ENCODE results near the gene UBE2M.
A peak's percentile ranks its signal among the peaks of the same experiment; 100 is the strongest.

- TF ChIP-seq CTCF (conservative IDR thresholded peaks at IDR 0.05; ENCODE audit: low read length) (peak; percentile 55), EZH2phosphoT487 (IDR thresholded peaks at IDR 0.05; ENCODE audit: borderline replicate concordance) (no peak)
These were observed 39.4 kb downstream of the UBE2M start for GRCh38 chr19:58519087-58519354.

Data from Loucy (cell line).